Measurements from ENCODE around the gene UBE2E3. TPM values are rescaled to one million over a fixed set of nuclear protein-coding genes. Genes with fewer than 3 reads are reported as not detected.

The UBE2E3 gene
- total and polyA plus RNA-seq, 2 of the 4 experiments (the other 2 are of a cell fraction), result 106 to 114 TPM

DNA sequence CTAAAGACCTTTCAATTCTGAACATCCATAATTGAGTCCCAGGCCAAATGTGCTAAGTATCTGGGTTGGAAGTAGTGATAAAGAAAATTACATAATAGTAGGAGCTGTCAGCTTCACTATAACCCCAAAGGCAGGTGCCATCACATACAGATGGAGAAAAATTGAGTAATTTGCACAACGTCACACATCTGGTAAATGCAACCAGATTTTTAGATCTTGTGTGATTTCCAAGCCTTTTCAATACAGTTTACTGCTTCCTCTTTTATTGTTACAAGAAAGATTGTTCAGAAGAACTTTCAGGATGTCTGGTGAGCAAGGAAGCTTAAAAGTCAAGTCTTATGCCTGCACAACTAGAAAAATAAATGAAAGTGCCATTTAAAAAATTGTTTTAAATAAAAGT lies 62.3 kb downstream of the UBE2E3 start:
- TF ChIP-seq MAFK (IDR thresholded peaks at IDR 0.05; ENCODE audit: low read depth, low read length) (no peak), SMC3 (IDR thresholded peaks at IDR 0.05; ENCODE audit: low read depth, low read length) (no peak), BHLHE40 (IDR thresholded peaks at IDR 0.05; ENCODE audit: low read depth, low read length) (no peak), RAD21 (IDR thresholded peaks at IDR 0.05; ENCODE audit: low read length) (no peak), RCOR1 (IDR thresholded peaks at IDR 0.05; ENCODE audit: insufficient replicate concordance, low read length) (no peak), RFX5 (IDR thresholded peaks at IDR 0.05; ENCODE audit: low read depth, low read length) (no peak)
- TF ChIP-seq, protein P1, sequence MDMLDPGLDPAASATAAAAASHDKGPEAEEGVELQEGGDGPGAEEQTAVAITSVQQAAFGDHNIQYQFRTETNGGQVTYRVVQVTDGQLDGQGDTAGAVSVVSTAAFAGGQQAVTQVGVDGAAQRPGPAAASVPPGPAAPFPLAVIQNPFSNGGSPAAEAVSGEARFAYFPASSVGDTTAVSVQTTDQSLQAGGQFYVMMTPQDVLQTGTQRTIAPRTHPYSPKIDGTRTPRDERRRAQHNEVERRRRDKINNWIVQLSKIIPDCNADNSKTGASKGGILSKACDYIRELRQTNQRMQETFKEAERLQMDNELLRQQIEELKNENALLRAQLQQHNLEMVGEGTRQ (IDR thresholded peaks at IDR 0.05; ENCODE audit: low read depth, low read length), result no peak
- Histone ChIP-seq H3K18ac (ENCODE audit: low read depth, low read length) (no peak overlapping the region), H4K91ac (ENCODE audit: insufficient read depth, low read depth, low read length) (no peak overlapping the region), H3K4me2 (ENCODE audit: low read depth, low read length) (no peak overlapping the region), H3K9me3 (ENCODE audit: control insufficient read depth, insufficient read depth, low read length) (no peaks in the 10 kb centered on the region), H3K23ac (ENCODE audit: low read depth, low read length) (no peak overlapping the region), H3K14ac (replicated peaks; ENCODE audit: low read depth, low read length) (no peak overlapping the region), H3K27me3 (ENCODE audit: control insufficient read depth, insufficient read depth, low read length) (no peaks in the 10 kb centered on the region), H2BK5ac (ENCODE audit: low read depth, low read length, poor library complexity, severe bottlenecking) (no peak overlapping the region), H4K8ac (ENCODE audit: low read depth in 2 of 2, low read length in 2 of 2) (no peak overlapping the region), H2BK120ac (ENCODE audit: low read depth, low read length) (no peak overlapping the region), H2AK5ac (ENCODE audit: low read depth, low read length) (no peak overlapping the region), H4K20me1 (ENCODE audit: insufficient read depth, low read length) (peaks cover 2% of the 10 kb centered on the region; the same call in 1 of the 2 replicates), H3K4me1 (ENCODE audit: control insufficient read depth, insufficient read depth, low read length) (peaks cover under 1% of the 10 kb centered on the region), H2AFZ (replicated peaks; ENCODE audit: low read length, poor library complexity) (no peak overlapping the region), H3K27ac (ENCODE audit: insufficient read depth, low read length) (no peak overlapping the region), H3K36me3 (ENCODE audit: control insufficient read depth, insufficient read depth, low read length) (no peaks in the 10 kb centered on the region), H4K5ac (ENCODE audit: low read depth, low read length) (no peak overlapping the region), H3K4ac (ENCODE audit: low read depth, low read length) (no peak overlapping the region), H3K9me1 (ENCODE audit: insufficient read depth, low read length) (peaks cover 6% of the 10 kb centered on the region; the same call in 1 of the 2 replicates), H2BK20ac (ENCODE audit: low read depth, low read length) (no peak overlapping the region), H2AK9ac (replicated peaks; ENCODE audit: low read depth, low read length, poor library complexity) (no peak overlapping the region), H2BK15ac (ENCODE audit: low read depth, low read length) (no peak overlapping the region), H3K4me3 (ENCODE audit: insufficient read depth, low read depth, low read length) (no peak overlapping the region), H3K56ac (ENCODE audit: extremely low read depth, insufficient read depth, low read length) (no peak overlapping the region), H3K9ac (ENCODE audit: low read depth, low read length) (no peak overlapping the region), H3K79me1 (ENCODE audit: low read depth in 1 of 2, low read length in 2 of 2) (peaks cover 15 to 44% of the 10 kb centered on the region in 2 experiments)
- no CpG with 5 or more reads among the region's 1 CpG for WGBS, 2 experiments (ENCODE audit: extremely low coverage in 2 of 2, insufficient read length in 1 of 2)
- POLR2A ChIA-PET (ENCODE audit: unreplicated experiment), result no interaction called here
- intact Hi-C loops (cut with micrococcal nuclease) (loop anchor here (10.0 kb wide), 1 partner anchor 638 kb away; no protein-coding TSS in a partner anchor), dilution Hi-C loops (cut with HindIII; ENCODE audit: low sequenced_read_pairs, unreplicated experiment) (no loop called here), in situ Hi-C loops (cut with MboI; ENCODE audit: low sequenced_read_pairs) (no loop called here)
- DNase-seq, result no peak
- no peak for ATAC-seq (ENCODE audit: low read depth)
- CTCF ChIA-PET, result no interaction called here
- no TSS peak for BruUV-seq (replicated peaks)
